Parathyroid adenoma (tissue), 2 donors: Measurements from ENCODE around the gene SGCB.

Experiments
- H2AFZ ChIP-seq: fragments of 300-600 bp; sonication (generic); one replicate; pipeline ENCODE4 v1.7.0; 2017; ENCODE audit warnings: antibody characterized with exemption, mild to moderate bottlenecking
- H3K27ac ChIP-seq: fragments of 300-600 bp; sonication (generic); one replicate; pipeline ENCODE4 v1.7.0; 2017
- H3K27me3 ChIP-seq: fragments of 300-600 bp; sonication (generic); one replicate; pipeline ENCODE4 v1.7.0; 2017; ENCODE audit warnings: low read length; ENCODE audit not compliant: control insufficient read depth, insufficient read depth
- H3K36me3 ChIP-seq: fragments of 300-600 bp; sonication (generic); one replicate; pipeline ENCODE4 v1.7.0; 2017; ENCODE audit warnings: low read length; ENCODE audit not compliant: control insufficient read depth, insufficient read depth
- H3K4me1 ChIP-seq: fragments of 300-600 bp; sonication (generic); one replicate; pipeline ENCODE4 v1.7.0; 2017; ENCODE audit warnings: control low read depth
- H3K4me2 ChIP-seq: fragments of 300-600 bp; sonication (generic); one replicate; pipeline ENCODE4 v1.7.0; 2017; ENCODE audit warnings: low read length
- H3K4me3 ChIP-seq: fragments of 300-600 bp; sonication (generic); one replicate; pipeline ENCODE4 v1.7.0; 2017; ENCODE audit warnings: low read depth, low read length
- H3K79me2 ChIP-seq: fragments of 300-600 bp; sonication (generic); one replicate; pipeline ENCODE4 v1.7.0; 2017; ENCODE audit warnings: control low read depth
- H3K9ac ChIP-seq: fragments of 300-600 bp; sonication (generic); one replicate; pipeline ENCODE4 v1.7.0; 2017; ENCODE audit warnings: mild to moderate bottlenecking
- H3K9me3 ChIP-seq: fragments of 300-600 bp; sonication (generic); one replicate; pipeline ENCODE4 v1.7.0; 2017; ENCODE audit warnings: low read length; ENCODE audit not compliant: control insufficient read depth
- CTCF ChIP-seq: fragments of 300-600 bp; sonication (generic); IDR thresholded peaks from one replicate; pipeline ENCODE4 v1.7.0; 2017; ENCODE audit warnings: antibody characterized with exemption, mild to moderate bottlenecking
- donor health status: primary hyperparathyroidism.

SGCB gene

GRCh38 chr4:51995647-51996220 lies 42.4 kb downstream of the SGCB start:
- Histone ChIP-seq H3K27me3 (no peaks in the 10 kb centered on the region), H3K4me1 (no peaks in the 10 kb centered on the region), H3K9ac (no peak overlapping the region), H3K36me3 (no peaks in the 10 kb centered on the region), H2AFZ (no peak overlapping the region), H3K4me3 (no peak overlapping the region), H3K4me2 (no peak overlapping the region), H3K9me3 (no peaks in the 10 kb centered on the region), H3K79me2 (no peaks in the 10 kb centered on the region), H3K27ac (no peak overlapping the region)
- TF ChIP-seq CTCF = no peak
